DMS153 treated with DMSO at 0.1 percent for 48 hours (cell line): ENCODE data around the gene LYPD6.

Experiments used
- DNase-seq: peaks from one replicate; lab custom pipeline; 2025; ENCODE audit not compliant: unreplicated experiment; lab: John Stamatoyannopoulos, UW

Gene LYPD6

DNA sequence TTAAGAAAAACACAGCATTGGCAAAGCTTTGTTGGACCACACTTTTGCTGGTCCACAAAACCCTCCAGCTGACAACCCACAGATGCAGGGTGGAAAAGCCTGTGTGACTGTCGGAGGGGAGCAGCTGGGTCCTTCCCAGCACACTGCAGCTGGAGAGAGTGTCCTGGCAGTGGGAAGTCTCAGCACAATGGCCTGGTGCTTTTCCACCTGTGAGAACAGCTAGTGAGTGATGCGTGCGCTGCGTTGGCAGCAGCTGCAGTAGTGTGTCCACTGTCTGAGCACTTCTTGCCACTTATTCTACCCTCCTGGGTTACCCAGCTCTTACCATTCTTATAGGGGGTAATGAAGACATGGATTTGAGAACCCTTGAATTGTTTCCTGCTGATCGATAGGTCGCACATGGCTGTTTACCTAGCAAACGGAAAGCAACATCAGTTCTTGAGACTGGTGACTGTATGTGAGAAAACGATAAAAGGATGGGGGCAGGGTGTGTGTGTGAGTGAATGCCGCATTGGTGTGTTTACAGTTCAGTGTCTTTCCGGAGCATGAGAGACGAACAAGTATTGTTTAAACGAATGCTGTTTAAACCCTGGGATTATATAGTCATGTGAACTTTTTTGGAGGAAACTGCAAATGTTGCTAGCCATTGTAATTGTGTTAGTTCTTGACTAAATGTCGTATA is 69.7 kb downstream of the LYPD6 start:
- peak; percentile 96 for DNase-seq

DNA sequence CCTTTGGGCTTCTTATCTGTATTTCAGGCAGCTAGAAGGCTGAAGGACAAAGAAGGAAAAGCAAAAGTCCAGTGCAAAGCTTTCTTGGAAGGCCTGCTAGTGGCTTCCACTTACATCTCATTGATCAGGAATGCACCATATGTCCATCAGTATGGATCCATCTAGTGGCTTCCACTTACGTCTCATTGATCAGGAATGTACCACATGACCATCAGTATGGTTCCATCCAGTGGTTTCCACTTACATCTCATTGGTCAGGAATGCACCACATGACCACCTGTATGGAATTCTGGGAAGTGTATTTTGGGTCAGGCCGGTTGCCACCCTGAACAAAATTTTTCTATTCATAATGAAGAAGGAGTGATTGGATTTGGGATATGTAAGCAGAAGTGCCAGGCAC is 70.6 kb downstream of the LYPD6 start:
- no peak for DNase-seq

DNA sequence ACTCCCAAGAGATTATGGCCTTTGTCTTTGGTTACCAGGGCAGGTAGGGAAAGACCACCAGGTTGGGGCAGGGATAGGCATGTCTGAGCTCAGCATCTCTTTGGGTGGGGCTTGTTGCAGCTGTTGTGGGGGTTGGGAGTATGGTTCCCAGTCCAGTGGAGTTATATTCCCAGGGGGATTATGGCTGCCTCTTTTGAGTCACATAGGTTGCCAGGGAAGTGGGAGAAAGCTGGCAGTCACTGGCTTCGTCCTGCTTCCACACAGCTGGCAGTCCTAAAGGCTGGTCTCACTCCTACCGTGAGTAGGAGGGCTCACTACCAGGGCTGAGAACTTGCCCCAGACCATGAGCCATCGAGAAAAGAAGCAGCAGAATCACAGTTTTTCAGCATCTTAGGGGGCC is 79.1 kb downstream of the LYPD6 start:
- DNase-seq = peak; percentile 58

DNA sequence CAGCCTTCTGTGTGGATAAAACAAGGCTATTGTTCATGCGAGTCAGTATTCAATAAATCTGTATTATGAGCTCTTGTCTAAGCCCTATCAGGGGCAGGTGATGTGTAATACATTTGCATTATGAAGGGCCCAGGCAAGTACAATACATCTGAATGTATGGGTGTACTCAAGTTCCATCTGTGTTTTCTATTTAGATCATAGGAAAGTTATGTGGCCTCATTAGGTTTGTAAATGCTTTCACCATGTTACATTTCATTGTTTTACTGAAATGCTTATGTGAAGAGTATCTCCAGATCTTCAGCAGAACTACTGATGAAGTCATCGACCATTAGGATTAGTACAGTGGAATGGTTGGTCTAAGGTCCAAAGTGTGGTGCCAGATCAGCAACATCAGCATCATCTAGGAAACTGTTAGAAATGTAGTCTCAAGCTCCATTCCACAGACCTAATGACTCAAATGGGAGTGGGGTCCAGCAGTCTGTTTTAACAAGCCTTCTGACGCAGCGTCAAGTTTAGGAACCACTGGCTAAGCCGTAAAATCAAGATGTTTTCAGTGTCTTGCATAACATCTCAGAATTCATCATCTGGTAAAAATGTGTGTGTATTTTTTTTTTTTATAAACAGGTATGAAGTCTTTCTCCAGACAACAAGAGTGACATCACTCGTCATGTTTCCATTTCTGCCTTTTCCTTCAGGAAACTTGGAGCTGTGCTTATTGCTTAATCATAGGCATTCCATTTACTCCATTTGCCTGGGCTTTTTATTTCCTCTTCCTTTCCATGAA is 80.5 kb downstream of the LYPD6 start:
- peak; percentile 75 for DNase-seq

DNA sequence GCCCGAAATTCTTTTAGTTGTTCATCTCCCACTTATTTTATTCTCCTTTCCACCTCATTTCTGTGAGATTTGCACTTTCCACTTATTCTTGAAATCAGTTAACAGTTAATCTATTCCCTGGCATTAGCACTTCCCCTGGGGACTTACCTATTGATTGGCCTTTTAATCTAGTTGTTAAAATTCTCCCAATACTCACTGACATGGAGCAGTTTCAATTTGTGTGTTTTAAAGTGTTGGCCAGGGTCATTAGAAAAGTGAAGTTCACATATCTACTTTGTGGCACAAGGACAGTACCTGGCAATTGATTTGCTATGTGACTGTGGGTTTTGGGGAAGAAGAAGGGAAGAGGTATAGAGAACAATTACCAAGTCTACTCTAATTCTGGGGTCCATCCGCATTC is 83.1 kb downstream of the LYPD6 start:
- DNase-seq = no peak

DNA sequence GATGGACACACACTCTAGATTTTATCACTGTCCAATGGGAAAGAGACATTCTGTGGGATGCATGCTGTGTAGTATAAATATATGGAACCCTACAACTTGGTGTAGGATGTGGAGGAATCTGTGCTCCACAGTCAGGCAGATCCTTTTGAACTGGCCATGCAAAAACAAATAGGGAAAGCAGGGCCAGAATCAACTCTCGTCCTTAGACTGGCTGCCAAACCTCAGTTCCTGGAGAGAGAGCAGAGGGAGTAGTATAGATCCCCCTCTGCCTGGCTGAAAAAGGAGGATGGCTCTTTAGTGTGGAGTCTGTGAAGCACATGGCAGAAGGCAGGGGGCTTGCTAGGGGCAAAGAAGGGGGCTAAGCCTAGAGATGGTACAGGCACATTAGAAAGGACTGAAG is 84.7 kb downstream of the LYPD6 start:
- DNase-seq = no peak

DNA sequence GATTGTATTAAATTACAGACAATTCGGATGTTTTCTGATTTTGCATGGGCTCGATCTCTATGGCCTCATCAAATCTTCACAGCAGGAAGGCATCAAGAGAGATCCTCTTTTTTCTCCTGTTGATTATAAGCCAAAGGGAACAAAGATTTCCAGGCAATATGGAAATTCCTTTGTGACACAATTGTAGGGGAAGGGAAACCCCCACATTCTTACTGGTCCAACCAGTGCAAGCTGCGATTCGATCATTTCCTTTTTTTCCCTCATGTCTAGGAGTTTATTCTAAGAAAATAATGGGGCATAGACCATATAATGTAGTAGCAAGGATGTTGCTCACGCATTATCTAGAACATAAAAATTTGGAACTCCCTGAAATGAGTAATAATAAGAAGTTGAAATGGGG is 87.7 kb downstream of the LYPD6 start:
- DNase-seq = no peak

DNA sequence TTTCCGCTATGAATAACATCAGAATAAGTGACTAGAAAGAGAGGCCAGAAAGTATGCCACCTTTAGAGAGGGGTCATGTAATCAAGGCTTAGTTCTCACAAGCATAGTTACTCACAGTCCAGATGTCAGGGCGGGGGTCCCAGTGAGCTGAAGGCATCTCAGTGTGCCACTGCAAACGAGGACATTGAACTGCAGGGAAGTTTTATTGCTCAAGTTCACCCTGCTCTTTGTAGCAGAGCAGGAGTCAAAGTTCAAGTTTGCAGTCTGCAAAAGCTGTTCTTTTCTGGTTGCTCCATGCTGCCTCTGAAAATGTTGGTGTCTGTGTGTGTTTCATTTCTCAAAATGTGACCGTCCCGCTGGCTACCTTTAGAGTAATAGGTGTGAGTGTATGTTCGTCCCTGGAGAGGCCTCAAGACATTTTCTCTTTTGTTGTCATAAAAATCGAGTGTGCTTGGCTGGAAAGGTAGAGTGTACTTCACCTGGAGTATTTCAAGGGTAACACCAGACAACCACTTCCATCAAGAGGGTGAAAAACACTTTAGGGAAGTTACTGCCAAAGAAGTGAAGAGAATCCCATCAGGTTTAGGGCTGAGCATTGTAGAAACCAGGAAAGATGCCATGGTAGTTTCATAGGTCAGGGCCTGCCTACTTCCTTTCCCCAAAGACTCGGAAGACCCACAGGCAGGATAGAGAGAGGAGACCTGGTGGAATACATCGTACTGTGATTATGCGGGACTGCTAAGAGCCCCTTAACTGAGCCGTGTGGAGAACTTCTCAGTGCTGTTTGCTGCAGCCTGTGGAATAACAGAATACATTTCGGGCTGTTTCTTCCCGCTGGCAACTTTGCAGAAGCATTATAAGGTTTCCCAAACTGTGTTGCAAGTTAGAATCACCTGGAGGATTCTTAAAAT is 89.9 kb downstream of the LYPD6 start:
- DNase-seq = no peak

DNA sequence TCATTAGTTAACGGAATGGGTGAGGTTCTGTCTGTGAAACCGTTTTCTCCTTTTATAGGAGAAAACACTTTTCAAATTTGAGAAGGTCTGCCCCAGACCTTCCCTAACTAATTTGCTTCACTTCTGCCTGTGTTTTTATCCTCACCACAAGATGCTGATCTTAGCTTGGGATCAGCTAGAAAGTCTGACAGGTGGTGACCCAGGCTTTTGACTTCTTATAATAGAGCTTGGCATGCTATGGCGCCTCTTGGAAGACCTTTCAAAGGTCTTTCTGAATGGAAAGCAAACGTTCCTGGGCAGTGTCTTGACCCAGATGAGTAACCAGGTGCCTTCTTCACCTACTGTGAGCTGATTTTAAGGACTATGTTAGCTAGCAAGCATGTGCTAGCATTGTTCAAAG is 91.4 kb downstream of the LYPD6 start:
- no peak for DNase-seq

DNA sequence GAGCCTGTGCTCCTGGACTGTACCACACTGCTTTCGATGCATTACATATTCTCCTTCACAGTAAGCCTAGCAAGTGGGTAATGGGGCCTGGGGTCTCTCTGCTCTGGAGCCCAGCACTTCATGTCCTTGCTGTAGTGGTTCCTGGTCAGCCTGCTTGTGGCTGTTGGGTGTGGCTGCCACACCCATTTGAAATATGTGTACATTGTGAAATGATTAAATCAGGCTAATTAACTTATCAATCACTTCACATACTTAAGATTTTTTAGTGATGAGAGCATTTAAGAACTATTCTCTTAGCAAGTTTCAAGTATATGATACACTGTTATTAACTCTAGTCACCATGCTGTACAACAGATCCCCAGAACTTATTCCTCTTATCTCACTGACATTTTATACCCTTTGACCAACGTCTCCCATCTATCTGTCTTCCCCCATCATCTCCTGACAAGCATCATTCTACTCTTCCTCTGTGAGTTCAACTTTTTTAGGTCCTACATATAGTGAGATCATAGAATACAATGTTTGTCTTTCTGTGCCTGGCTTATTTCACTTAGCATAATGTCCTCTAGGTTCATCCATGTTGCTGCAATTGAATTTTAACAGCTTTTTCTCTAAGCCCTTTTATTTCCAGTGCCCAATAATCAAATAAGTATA is 92.1 kb downstream of the LYPD6 start:
- no peak for DNase-seq

DNA sequence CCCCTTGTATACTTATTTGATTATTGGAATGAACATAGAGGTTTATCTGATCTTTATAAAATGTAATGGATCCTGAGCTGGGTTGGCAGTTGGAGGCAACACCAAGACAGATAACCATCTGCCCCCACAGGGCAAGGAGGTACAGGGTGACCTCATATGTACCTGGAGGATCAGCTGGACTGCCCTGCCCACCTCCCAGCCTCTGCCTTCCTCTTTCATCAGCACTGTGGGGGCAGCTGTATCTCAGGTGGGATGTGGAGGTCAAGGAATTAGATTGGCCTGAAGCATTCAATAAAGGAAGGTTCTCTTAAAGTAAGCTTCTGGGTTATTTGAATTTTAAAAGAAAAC is 92.6 kb downstream of the LYPD6 start:
- DNase-seq = no peak

DNA sequence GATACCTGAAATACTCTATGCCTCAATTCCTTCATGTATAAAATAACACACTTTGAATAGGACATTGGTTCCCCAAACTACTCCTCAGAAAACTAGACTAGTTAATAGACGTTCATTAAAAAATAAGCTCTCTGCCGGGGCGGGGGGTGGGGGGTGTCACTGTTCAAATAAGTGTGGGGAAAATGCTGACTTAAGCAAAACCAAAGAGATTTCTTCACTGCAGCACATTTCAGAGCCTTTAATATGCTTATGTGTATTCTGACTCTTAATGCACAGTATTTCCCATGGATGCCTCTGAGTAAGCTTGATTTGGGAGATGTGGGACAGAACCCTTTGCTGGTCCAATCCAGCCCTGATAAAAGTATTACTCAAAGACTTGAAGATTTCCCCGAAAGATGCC is 93.2 kb downstream of the LYPD6 start:
- no peak for DNase-seq

DNA sequence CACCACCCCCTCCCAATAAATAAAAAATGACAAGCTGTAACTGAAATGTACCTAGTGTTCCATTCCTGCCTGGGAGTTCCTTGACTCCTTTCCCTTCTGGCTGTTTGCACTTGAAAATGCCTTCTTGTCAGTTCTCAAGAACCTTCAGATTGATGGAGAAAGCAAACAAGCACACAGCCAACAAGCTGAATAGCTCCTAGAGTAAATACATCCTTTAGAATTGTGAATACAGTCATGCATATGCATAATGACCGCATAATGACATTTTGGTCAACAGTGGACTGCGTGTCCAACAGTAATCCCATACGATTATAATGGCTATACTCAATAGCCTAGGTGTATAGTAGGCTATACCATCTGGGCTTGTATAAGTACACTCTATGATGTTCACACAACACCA is 97.0 kb downstream of the LYPD6 start:
- no peak for DNase-seq

DNA sequence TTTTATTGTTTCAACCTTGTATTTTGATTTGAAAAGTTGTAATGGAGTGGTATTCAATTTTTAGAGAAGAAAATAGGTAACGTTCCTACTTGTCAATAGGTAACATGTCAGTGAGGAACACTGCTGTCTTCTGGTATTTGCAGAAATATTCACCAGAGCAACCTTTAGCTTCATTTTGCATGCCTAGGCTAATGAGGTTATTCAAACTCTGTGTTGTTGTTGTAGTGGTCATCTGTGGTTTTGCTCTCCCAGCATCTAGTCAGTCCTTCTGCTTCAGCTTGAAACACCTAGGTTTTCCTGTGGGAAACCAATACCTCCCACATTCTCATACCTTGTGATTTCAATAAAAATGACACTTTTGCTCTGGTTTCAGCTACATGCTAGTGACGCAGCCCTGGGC is 98.4 kb downstream of the LYPD6 start:
- no peak for DNase-seq

DNA sequence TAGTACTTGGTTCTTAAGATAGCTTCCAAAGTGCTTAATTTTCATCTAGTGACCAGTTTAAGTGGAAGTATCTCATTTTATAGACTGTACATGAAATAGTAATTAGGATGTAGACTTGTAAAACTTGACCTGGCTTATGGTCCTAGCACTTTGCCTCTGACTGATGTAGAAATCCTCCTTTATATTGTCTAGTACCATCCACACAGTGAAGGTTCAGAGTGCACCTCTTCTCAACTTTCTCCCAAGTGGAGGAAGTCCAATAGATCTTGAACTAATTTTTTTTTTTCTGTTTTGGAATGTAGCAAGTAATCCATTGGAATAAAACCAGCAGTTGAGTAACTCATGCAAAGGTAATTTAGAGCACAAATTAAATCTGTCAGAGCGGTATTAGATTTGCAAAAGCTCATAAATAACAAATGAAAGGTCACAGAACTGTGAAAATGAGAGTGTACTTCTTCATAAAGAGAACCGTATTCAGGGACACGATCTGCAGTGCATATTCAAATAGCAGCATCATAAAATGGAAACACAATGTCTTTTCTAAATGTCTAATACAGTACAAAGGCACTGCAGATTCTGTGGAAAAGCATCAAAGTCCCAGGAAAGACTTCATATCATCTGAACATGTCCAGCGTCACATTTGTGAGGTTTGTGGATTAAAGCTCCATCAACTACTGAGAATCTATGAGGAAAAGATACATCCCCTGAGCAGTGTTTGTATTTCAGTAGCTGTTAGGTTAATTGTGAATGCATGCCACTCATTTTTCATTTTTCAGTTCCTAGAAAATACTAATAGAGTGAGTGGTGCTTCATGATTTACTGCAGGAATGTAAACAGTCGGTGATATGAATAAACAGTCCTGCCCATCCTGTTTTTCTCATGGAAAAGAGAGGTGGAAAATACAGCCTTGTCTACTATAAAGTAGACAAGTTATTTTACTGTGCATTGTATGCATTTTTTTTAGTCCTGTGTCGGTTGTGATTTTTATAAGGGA is 100.7 kb downstream of the LYPD6 start:
- no peak for DNase-seq

DNA sequence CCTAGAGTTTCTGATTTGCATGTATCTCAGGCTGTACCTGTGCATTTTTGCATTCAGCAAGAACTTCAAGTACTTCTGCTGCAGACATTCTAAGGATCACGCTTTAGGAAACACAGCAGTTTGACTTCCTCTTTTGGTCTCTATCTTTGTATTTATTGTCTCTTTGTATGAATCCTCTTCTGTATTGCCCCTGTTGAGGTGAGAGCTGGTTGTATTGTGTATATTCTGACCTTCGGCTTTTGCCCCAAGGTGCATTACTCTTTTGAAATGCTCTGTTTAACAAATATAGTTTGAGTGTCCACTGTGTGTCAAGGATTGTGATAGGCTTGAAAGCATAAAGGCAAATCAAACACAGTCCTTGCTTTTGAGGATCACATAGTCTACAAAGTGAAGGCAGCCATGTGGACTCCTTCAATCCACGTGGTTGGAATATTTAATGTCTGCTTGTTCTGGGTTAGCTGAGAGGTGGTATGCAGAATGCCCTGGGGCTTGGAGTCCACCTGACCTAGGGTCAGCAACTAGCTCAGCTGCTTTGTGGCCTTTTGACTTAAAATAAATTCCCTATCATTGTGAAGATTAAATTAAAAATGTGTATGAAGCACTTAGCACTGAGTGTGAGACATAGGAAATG is 108.1 kb downstream of the LYPD6 start:
- DNase-seq = no peak

DNA sequence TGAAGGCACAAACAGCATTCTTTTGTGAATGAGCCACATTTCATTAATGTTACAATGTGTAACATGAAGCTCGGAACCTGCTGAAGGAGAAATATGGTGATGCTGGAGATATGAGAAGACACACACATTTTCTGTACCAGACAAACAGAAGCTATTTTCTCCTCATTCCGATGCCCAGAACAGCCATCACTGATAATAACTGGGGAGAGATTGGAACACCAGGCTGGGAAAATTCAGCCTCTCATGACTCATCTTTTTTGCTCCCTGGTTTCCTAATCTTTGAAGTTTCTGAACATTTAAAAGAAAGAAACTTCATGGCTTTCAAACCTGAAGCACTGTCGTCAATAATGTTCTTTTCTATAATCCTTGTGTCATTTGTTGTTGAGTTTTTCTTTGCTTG is 110.9 kb downstream of the LYPD6 start:
- DNase-seq = no peak

DNA sequence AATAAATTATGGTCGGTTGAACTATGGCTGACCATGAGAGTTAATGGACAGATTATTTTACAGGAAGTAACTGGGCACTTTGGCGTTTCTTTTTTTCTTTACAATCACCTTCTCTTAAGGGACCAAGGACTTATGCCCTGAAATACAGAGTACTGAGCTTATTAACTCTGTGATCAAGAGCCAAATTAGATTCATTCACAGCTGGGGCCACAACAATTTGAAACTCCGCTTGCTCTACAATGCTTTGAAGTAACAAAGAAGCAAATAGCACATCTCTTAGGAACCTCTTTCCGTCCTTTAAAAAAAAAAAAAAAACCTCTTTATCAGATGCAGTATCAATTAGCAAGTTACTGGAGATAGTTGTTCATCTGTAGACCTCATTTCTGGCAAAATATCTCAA is 112.0 kb downstream of the LYPD6 start:
- DNase-seq = no peak

DNA sequence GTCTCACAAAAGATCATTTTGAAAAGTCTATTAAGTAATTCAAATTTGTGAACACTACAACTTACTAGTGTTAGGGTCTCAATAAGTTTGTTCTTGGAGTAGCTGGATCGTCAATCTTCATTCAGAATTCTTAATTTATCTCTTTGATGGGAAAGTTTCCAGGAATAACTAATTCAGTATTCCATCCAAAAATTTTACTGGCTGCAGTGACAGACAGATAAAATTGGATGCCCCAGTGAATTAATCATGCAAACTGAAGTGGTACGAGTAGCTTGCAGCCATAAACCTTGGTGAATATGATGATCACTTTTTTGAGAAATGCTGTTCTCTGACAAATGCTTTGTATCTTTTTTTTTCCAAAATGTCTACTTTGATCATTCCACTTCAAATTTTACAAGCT is 112.8 kb downstream of the LYPD6 start:
- no peak for DNase-seq

DNA sequence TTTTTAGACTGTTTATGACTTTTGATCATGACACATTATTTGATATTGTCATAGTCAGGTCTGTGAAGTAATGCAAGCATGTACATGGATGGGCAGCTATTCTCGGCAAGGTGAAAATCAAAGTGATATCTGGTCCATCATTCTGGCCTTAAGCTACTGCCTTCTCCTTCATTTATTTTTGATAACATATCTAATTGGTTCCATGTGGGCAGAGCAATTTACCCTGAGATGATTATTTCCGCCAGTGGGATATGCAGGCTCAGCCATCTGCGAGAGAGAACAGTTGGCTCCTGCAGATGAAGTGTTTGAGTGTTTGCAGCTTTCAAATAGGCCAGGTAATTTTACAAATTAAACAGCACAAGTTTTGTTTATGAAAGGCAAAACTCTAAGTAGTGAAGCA is 116.4 kb downstream of the LYPD6 start:
- no peak for DNase-seq
